ENCODE results near the gene KCNH2. TPM values are rescaled to one million over a fixed set of nuclear protein-coding genes. Genes with fewer than 3 reads are reported as not detected.
"Not testable (repeated sequence)": the region's sequence is repeated elsewhere in the genome, so short reads cannot be mapped to it uniquely, and the experiment has no call there.

KCNH2 gene
- total RNA-seq (91.5 and 110 TPM in 2 replicates), polyA plus RNA-seq (48.0 and 64.2 TPM in 2 replicates)

GRCh38 chr7:150978126-150978789, at the start of gene KCNH2:
Gene KCNH2, minus strand, starts transcription at chr7:150978321. Its CDS starts 408 bp downstream, at chr7:150977913.
- Histone ChIP-seq H3K4me1 (ENCODE audit: low read depth) (peaks cover 43% of the 10 kb centered on the region), H3K4me3 (peak within 1 kb of the TSS; percentile 82), H3K36me3 (peaks cover 2% of the 10 kb centered on the region), H3K27me3 (no peaks in the 10 kb centered on the region), H3K27ac (peak within 1 kb of the TSS; percentile 96), H3K9me3 (ENCODE audit: low read depth) (no peaks in the 10 kb centered on the region)
- TF ChIP-seq CTCF (IDR thresholded peaks at IDR 0.05; ENCODE audit: low read depth, low read length): no peak
- peak in 1 of 2 donors; percentile 92 for DNase-seq (ENCODE audit: low read depth in 1 of 2, low spot score in 1 of 2)

GRCh38 chr7:151027728-151028130, 49.6 kb upstream of the KCNH2 start:
- H3K27me3 ChIP-seq; H3K36me3 ChIP-seq; DNase-seq (ENCODE audit: low read depth in 1 of 2, low spot score in 1 of 2); H3K9me3 ChIP-seq (ENCODE audit: low read depth): not testable (repeated sequence)
- Histone ChIP-seq H3K4me1 (ENCODE audit: low read depth) (peaks cover 12% of the 10 kb centered on the region), H3K27ac (peak overlapping the region; percentile 53), H3K4me3 (peak overlapping the region; percentile 95)

GRCh38 chr7:151026771-151027727, 48.9 kb upstream of the KCNH2 start:
- not testable (repeated sequence) for H3K27me3 ChIP-seq; H3K36me3 ChIP-seq; H3K9me3 ChIP-seq (ENCODE audit: low read depth); DNase-seq (ENCODE audit: low read depth in 1 of 2, low spot score in 1 of 2)
- peak overlapping the region; percentile 53 for H3K27ac ChIP-seq
- H3K4me3 ChIP-seq: peak overlapping the region; percentile 95
- H3K4me1 ChIP-seq (ENCODE audit: low read depth): peaks cover 12% of the 10 kb centered on the region

- H3K27ac ChIP-seq: no peak overlapping the region
- no peak for TF ChIP-seq CTCF (IDR thresholded peaks at IDR 0.05; ENCODE audit: low read depth, low read length)
- no peak for DNase-seq (ENCODE audit: low read depth in 1 of 2, low spot score in 1 of 2)
- H3K9me3 ChIP-seq (ENCODE audit: low read depth): no peaks in the 10 kb centered on the region
- H3K4me3 ChIP-seq: no peak overlapping the region
- no peaks in the 10 kb centered on the region for H3K36me3 ChIP-seq
- no peaks in the 10 kb centered on the region for H3K27me3 ChIP-seq
- peaks cover 15% of the 10 kb centered on the region for H3K4me1 ChIP-seq (ENCODE audit: low read depth)
Measured at GRCh38 chr7:151025924-151026671, 48.0 kb upstream of the KCNH2 start.

GRCh38 chr7:151024435-151025056, 46.4 kb upstream of the KCNH2 start, which contains the start of gene ATG9B:
Gene ATG9B, minus strand, starts transcription at chr7:151024494. Its CDS starts 71 bp downstream, at chr7:151024423.
- H3K36me3 ChIP-seq: no peaks in the 10 kb centered on the region
- H3K4me3 ChIP-seq: no peak within 1 kb of the TSS
- H3K27me3 ChIP-seq: no peaks in the 10 kb centered on the region
- DNase-seq (ENCODE audit: low read depth in 1 of 2, low spot score in 1 of 2): no peak
- no peak within 1 kb of the TSS for H3K27ac ChIP-seq
- no peak for TF ChIP-seq CTCF (IDR thresholded peaks at IDR 0.05; ENCODE audit: low read depth, low read length)
- H3K9me3 ChIP-seq (ENCODE audit: low read depth): no peaks in the 10 kb centered on the region
- peaks cover 28% of the 10 kb centered on the region for H3K4me1 ChIP-seq (ENCODE audit: low read depth)

- no peaks in the 10 kb centered on the region for H3K9me3 ChIP-seq (ENCODE audit: low read depth)
- no peak for DNase-seq (ENCODE audit: low read depth in 1 of 2, low spot score in 1 of 2)
- TF ChIP-seq CTCF (IDR thresholded peaks at IDR 0.05; ENCODE audit: low read depth, low read length): no peak
- no peak overlapping the region for H3K27ac ChIP-seq
- H3K4me3 ChIP-seq: no peak overlapping the region
- peaks cover 24% of the 10 kb centered on the region for H3K4me1 ChIP-seq (ENCODE audit: low read depth)
- H3K27me3 ChIP-seq: peaks cover 10% of the 10 kb centered on the region
- H3K36me3 ChIP-seq: no peaks in the 10 kb centered on the region
Measured at GRCh38 chr7:151023232-151023631, 45.1 kb upstream of the KCNH2 start.
